Diencephalon (tissue), 1 donor: Measurements from ENCODE around the gene GYS2. TPM values are rescaled to one million over a fixed set of nuclear protein-coding genes. Genes with fewer than 3 reads are reported as not detected.

Source experiments
- total RNA-seq: library from RNA; depleted of rRNA; stranded (reverse); fragments of >200 nt; gene quantifications from one replicate; pipeline ENCODE4 v1.2.3, GENCODE V29; 2014

The GYS2 gene
- total RNA-seq: not detected

DNA sequence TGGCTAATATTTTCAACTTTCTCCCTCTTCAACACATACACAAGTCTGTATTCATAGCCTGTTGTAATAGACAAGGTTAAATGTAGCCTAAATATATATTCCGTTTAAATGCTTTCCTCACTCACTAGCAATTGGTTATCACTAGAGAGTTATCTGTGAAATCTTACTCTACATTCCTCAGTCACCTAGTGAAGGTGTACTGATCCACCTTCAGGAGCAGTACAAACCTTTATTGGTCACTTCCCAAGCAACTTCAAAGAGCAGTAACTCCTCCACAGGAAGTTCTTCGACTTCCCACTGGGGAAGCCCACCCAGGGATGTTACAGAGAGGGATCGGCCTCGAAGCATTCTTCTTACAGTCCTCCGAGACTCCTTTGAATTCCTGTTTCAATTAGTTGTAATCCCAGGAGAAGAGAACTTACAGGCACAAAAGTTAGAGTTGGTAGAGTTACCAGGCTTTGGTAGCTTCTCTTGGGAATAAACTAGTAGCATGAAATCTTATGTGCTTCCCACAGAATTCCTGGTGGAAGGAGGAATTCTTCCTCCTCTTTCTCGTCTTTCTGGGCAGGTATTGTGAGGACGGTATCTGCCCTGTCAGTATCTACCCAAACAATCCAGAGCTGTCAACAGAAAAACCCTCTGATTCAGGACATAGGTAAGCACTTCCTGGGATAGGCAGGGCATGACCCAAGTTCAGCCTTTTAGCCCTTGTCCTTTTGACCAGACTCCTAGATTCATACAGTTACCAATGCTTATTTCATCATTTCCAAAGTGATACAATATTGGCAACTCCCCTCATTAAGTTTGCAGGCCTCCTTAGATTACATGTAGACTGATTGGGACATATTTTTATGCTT lies at the start of gene GYS2:
Gene GYS2, minus strand, starts transcription at position 603 of the 857 bp plus-strand sequence. Its CDS starts 255 bp downstream, at position 348.

DNA sequence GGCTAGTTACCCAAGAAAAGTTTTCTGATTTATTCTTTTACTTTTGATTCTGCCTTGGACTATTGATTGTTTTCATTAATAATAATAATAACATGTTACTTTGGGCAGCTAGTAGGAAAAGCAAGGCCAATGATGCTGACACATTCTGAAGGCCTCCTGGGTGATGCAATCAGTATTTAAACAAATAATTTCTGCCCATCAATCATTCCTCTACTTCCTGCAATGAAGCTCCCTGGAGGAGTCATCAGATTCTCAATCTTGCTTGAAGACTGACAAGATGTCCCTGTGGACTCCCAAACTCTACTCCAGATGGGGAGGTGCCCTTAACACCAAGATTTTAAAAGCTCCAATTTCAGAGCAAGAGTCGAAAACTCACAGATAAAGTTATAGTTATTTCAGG lies 78.6 kb downstream of the GYS2 start, which contains the start of gene SPX:
Gene SPX, plus strand, starts transcription at position 244 of the 400 bp plus-strand sequence. CDS start 177 bp downstream, outside the sequence.

DNA sequence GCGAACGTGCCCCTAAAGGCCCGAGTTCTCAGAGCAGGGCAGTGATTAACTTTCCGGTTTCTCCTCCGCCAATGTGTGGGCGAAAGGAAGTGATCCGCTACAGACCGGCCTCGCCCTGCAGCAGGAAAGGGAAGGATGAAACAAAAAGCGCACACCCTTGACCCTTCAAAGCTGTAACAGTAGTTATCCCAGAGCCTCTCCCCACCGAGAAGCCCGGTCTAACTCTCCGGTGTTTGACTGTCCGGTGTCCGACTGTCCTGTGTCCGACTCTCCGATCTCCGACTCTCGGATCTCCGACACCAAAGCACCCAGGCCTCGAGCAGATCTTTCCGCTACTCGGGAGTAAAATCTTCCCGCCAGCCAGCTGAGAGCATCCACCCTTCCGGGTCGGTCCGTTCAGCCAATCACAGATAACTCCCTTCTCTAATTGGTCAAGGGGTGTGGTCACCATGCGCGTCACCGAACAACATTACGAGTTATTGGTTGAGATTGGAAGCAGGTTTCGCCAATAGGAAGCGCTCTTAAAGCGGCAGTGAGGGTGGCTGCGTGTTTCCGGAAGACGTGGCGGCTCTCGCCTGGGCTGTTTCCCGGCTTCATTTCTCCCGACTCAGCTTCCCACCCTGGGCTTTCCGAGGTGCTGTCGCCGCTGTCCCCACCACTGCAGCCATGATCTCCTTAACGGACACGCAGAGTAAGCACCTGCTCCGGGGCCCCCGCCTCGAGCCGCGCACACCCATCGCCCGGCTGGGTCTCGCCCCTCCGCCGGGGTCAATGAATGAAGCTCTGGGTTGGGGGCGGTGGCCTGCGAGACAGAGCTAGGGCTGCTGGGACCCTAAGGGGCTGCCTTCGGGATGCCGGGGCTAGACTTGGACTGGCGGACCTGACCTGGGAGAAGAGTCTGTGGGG lies 103.1 kb downstream of the GYS2 start, which contains the start of the genes GOLT1B and RECQL:
Gene GOLT1B, plus strand, starts transcription at position 532 of the 906 bp plus-strand sequence. Its CDS starts 135 bp downstream, at position 667.
Gene RECQL, minus strand, starts transcription at position 378 of the 906 bp plus-strand sequence. CDS start 2,065 bp downstream, outside the sequence.

Other genes with a start within 250 kb of the GYS2 start
- not detected for gene IAPP, start 231.9 kb downstream of the GYS2 start, total RNA-seq
- 24.2 TPM for gene PYROXD1, start 167.2 kb downstream of the GYS2 start, total RNA-seq
- gene RECQL, start 103.2 kb downstream of the GYS2 start, total RNA-seq: 26.5 TPM
- gene GOLT1B, start 103.1 kb downstream of the GYS2 start, total RNA-seq: 55.8 TPM
- gene SPX, start 78.6 kb downstream of the GYS2 start, total RNA-seq: 2.3 TPM
- 500 TPM for gene LDHB, start 53.0 kb upstream of the GYS2 start, total RNA-seq
- 7.2 TPM for gene KCNJ8, start 169.9 kb upstream of the GYS2 start, total RNA-seq